SK-N-SH (cell line): ENCODE measurements around the gene VAPB. TPM values are rescaled to one million over a fixed set of nuclear protein-coding genes. Genes with fewer than 3 reads are reported as not detected.

Source experiments
- CTCF ChIA-PET: fragments of 300-600, 350-600 bp; formaldehyde crosslinking; extraction: SDS; loops from one replicate; lab custom pipeline; 2021; lab: Yijun Ruan, JAX
- POLR2A ChIA-PET: fragments of 350-600 bp; sonication (Branson Sonifier 250); formaldehyde crosslinking; extraction: SDS; loops from one replicate; lab custom pipeline; 2020; ENCODE audit warnings: antibody characterized with exemption, inconsistent platforms; lab: Yijun Ruan, JAX
- DNase-seq: peaks from one replicate; pipeline ENCODE4 v3.0.0; 2012
- H2AFZ ChIP-seq: fragments of 200-600 bp; sonication (generic); 2 replicates; pipeline ENCODE4 v1.8.1; 2016; ENCODE audit warnings: antibody characterized with exemption, mild to moderate bottlenecking, low read depth
- H3F3A ChIP-seq: fragments of 200-600 bp; sonication (generic); replicated peaks from 2 replicates; pipeline ENCODE3; 2016; ENCODE audit warnings: antibody characterized with exemption, mild to moderate bottlenecking; ENCODE audit not compliant: insufficient read depth
- H3K27ac ChIP-seq, 2 experiments: fragments of 200-500 bp in 1 of 2; fragments of 200-600 bp in 1 of 2; sonication (Bioruptor generic) in 1 of 2; sonication (generic), shearing (Covaris generic) in 1 of 2; 2 replicates each; pipeline versions ENCODE4 v1.5.1 to v1.6.1; 2014 to 2016; ENCODE audit warnings: low read depth in 2 of 2, inconsistent platforms in 1 of 2, low read length in 1 of 2, mild to moderate bottlenecking in 1 of 2, mixed read lengths in 1 of 2
- H3K27me3 ChIP-seq: fragments of 200-600 bp; sonication (generic), shearing (Covaris generic); 2 replicates; pipeline ENCODE4 v1.6.1; 2016; ENCODE audit warnings: mixed run types; ENCODE audit not compliant: insufficient read depth
- H3K36me3 ChIP-seq, 2 experiments: fragments of 200-500 bp in 1 of 2; fragments of 200-600 bp in 1 of 2; sonication (Bioruptor generic) in 1 of 2; sonication (generic) in 1 of 2; replicated peaks in 1 of 2; 2 replicates each; pipeline versions ENCODE3 to v1.5.1; 2014 to 2016; ENCODE audit warnings: low read length in 1 of 2, mild to moderate bottlenecking in 1 of 2; ENCODE audit not compliant: insufficient read depth in 2 of 2, control insufficient read depth in 1 of 2
- H3K4me1 ChIP-seq, 2 experiments: fragments of 200-500 bp in 1 of 2; fragments of 200-600 bp in 1 of 2; sonication (Bioruptor generic) in 1 of 2; sonication (generic), shearing (Covaris generic) in 1 of 2; 2 replicates each; pipeline versions ENCODE4 v1.5.1 to v1.6.1; 2014 to 2016; ENCODE audit warnings: low read depth in 1 of 2, low read length in 1 of 2, mixed run types in 1 of 2; ENCODE audit not compliant: insufficient read depth in 2 of 2, control insufficient read depth in 1 of 2
- H3K4me2 ChIP-seq: fragments of 200-600 bp; sonication (generic), shearing (Covaris generic); 2 replicates; pipeline ENCODE4 v1.6.1; 2017; ENCODE audit warnings: mixed run types
- H3K4me3 ChIP-seq, 2 experiments: fragments of 200-500 bp in 1 of 2; fragments of 200-600 bp in 1 of 2; sonication (Bioruptor generic) in 1 of 2; sonication (generic), shearing (Covaris generic) in 1 of 2; 2 replicates each; pipeline versions ENCODE4 v1.5.1 to v1.8.1; 2014 to 2016; ENCODE audit warnings: low read depth in 2 of 2, inconsistent platforms in 1 of 2, low read length in 1 of 2, mild to moderate bottlenecking in 1 of 2, mixed read lengths in 1 of 2, moderate library complexity in 1 of 2
- H3K79me2 ChIP-seq: fragments of 200-600 bp; sonication (generic); 2 replicates; pipeline ENCODE4 v1.8.1; 2017; ENCODE audit warnings: mild to moderate bottlenecking; ENCODE audit not compliant: insufficient read depth
- H3K9ac ChIP-seq: fragments of 200-600 bp; sonication (generic); 2 replicates; pipeline ENCODE4 v1.6.1; 2017; ENCODE audit warnings: mixed run types
- H3K9me2 ChIP-seq: fragments of 200-600 bp; sonication (generic); 2 replicates; pipeline ENCODE4 v1.6.1; 2017; ENCODE audit warnings: mixed run types
- H3K9me3 ChIP-seq: fragments of 200-600 bp; sonication (generic); 2 replicates; pipeline ENCODE4 v1.6.1; 2017; ENCODE audit warnings: mixed run types, mild to moderate bottlenecking, moderate library complexity
- H4K20me1 ChIP-seq: fragments of 200-600 bp; sonication (generic); 2 replicates; pipeline ENCODE4 v1.6.1; 2017; ENCODE audit warnings: mild to moderate bottlenecking, mixed run types; ENCODE audit not compliant: insufficient read depth
- CHD2 ChIP-seq: fragments of 150-350 bp; IDR thresholded peaks from 2 replicates; pipeline ENCODE4 v1.6.1; 2018; ENCODE audit warnings: low read length; ENCODE audit not compliant: partially characterized antibody
- CTCF ChIP-seq: fragments of 200-600 bp; sonication (generic); IDR thresholded peaks from 2 replicates; pipeline ENCODE4 v1.6.1; 2017; ENCODE audit warnings: antibody characterized with exemption, mild to moderate bottlenecking, moderate library complexity
- ELF1 ChIP-seq: IDR thresholded peaks from 2 replicates; pipeline ENCODE4 v1.4.0; 2012
- EP300 ChIP-seq, 2 experiments: IDR thresholded peaks; 2 replicates each; pipeline versions ENCODE4 v1.4.0 to v1.6.1; 2012; ENCODE audit warnings: borderline replicate concordance in 1 of 2, low read depth in 1 of 2, low read length in 1 of 2
- EZH2phosphoT487 ChIP-seq: fragments of 200-600 bp; sonication (generic); IDR thresholded peaks from 2 replicates; pipeline ENCODE4 v1.6.1; 2017; ENCODE audit warnings: low read depth, mixed run types, mild to moderate bottlenecking, antibody characterized with exemption, moderate library complexity, borderline replicate concordance
- FOXM1 ChIP-seq: IDR thresholded peaks from 2 replicates; pipeline ENCODE4 v1.4.0; 2012; ENCODE audit warnings: low read depth, mild to moderate bottlenecking
- JUND ChIP-seq: IDR thresholded peaks from 2 replicates; pipeline ENCODE4 v1.4.0; 2012
- MXI1 ChIP-seq: IDR thresholded peaks from 2 replicates; pipeline ENCODE4 v1.6.1; 2012; ENCODE audit warnings: mild to moderate bottlenecking, low read depth, low read length, improper control_type of control experiment
- NFIC ChIP-seq: IDR thresholded peaks from 2 replicates; pipeline ENCODE4 v1.4.0; 2012; ENCODE audit warnings: borderline replicate concordance
- NRF1 ChIP-seq: IDR thresholded peaks from 2 replicates; pipeline ENCODE4 v1.6.1; 2012; ENCODE audit warnings: low read depth, mild to moderate bottlenecking, low read length
- REST ChIP-seq: IDR thresholded peaks from 2 replicates; pipeline ENCODE4 v1.6.1; 2012; ENCODE audit warnings: mild to moderate bottlenecking, low read depth, low read length, moderate library complexity
- RFX5 ChIP-seq: IDR thresholded peaks from 2 replicates; pipeline ENCODE4 v1.6.1; 2012; ENCODE audit warnings: mild to moderate bottlenecking, improper control_type of control experiment, low read length
- TAF1 ChIP-seq: IDR thresholded peaks from 2 replicates; pipeline ENCODE4 v1.6.1; 2012; ENCODE audit warnings: low read depth, mild to moderate bottlenecking, low read length, moderate library complexity, borderline replicate concordance
- USF1 ChIP-seq: IDR thresholded peaks from 2 replicates; pipeline ENCODE4 v1.4.0; 2012; ENCODE audit warnings: low read depth, borderline replicate concordance
- WGBS: methylation state at CpG from one replicate; pipeline ENCODE4 v1.1.6; 2017; ENCODE audit warnings: low lambda C conversion rate; 5-methylcytosine and 5-hydroxymethylcytosine counted together
- polyA plus RNA-seq, 3 experiments: library from polyadenylated mRNA; depleted of rRNA; stranded (reverse); fragments of >200 nt; gene quantifications; 2 replicates each; pipeline ENCODE4 v1.2.3, GENCODE V29; 2012

The VAPB gene
- polyA plus RNA-seq, 1 of the 3 experiments (the other 2 are of a cell fraction): 16.9 TPM

GRCh38 chr20:58397429-58397828 lies 8.4 kb downstream of the VAPB start:
- Histone ChIP-seq H3K9ac (no peak overlapping the region), H3K4me3 (no peak overlapping the region), H4K20me1 (peaks cover 72% of the 10 kb centered on the region), H3K9me2 (no peaks in the 10 kb centered on the region), H3K27ac (no peak overlapping the region), H3K4me1 (peaks cover 0 to 12% of the 10 kb centered on the region in 2 experiments; a peak in 3 of 4 replicates), H3F3A (peaks cover 9% of the 10 kb centered on the region), H3K4me2 (no peak overlapping the region), H3K36me3 (peaks cover 0 to 15% of the 10 kb centered on the region in 2 experiments), H3K9me3 (no peaks in the 10 kb centered on the region), H3K27me3 (no peaks in the 10 kb centered on the region), H2AFZ (no peak overlapping the region), H3K79me2 (peaks cover 99% of the 10 kb centered on the region)
- POLR2A ChIA-PET: interaction anchor here (0.6 kb wide), 1 partner anchor 47 kb away, joined by 3 read pairs; no protein-coding TSS in a partner anchor
- no peak for TF ChIP-seq CTCF
- no peak for TF ChIP-seq FOXM1
- no peak for TF ChIP-seq NFIC
- no peak for TF ChIP-seq RFX5
- no peak for TF ChIP-seq TAF1
- TF ChIP-seq EZH2phosphoT487: no peak
- TF ChIP-seq USF1: no peak
- TF ChIP-seq MXI1: no peak
- no peak for TF ChIP-seq REST
- no peak for TF ChIP-seq ELF1
- no peak for TF ChIP-seq JUND
- no peak for TF ChIP-seq NRF1
- TF ChIP-seq CHD2: no peak
- TF ChIP-seq EP300 (IDR thresholded peaks at IDR 0.05; ENCODE audit: borderline replicate concordance in 1 of 2, low read depth in 1 of 2, low read length in 1 of 2): no peak
- WGBS: 97% methylated on average over 6 of the region's 6 CpGs
- CTCF ChIA-PET: no interaction called here
- DNase-seq: no peak
